Stimulated activated CD4-positive, alpha-beta T cell treated with anti-CD3 and anti-CD28 coated beads, Interleukin-15, amount 100 ng/mL, for 1 hour (primary cell): ENCODE measurements around the gene CYB5R4.
A peak's percentile ranks its signal among the peaks of the same experiment; 100 is the strongest.

Experiments used
- DNase-seq, 2 donors: peaks; one replicate each; pipeline ENCODE4 v3.0.0-alpha.2; 2020; ENCODE audit warnings: low read depth in 1 of 2, low spot score in 1 of 2

CYB5R4 gene

GRCh38 chr6:83859410-83860358 is at the start of gene CYB5R4:
Gene CYB5R4 (plus strand): TSS chr6:83859689. CDS start chr6:83859783, 94 bp downstream.
- DNase-seq = peak; percentile 84 to 86

GRCh38 chr6:83812595-83812994 is 46.9 kb upstream of the CYB5R4 start:
- DNase-seq = no peak

GRCh38 chr6:83815631-83816272 is 43.7 kb upstream of the CYB5R4 start:
- no peak for DNase-seq

- DNase-seq = no peak
Observed at GRCh38 chr6:83822629-83823169, 36.8 kb upstream of the CYB5R4 start.

GRCh38 chr6:83824388-83824801 is 35.1 kb upstream of the CYB5R4 start:
- DNase-seq = no peak

- DNase-seq = no peak
Observed at GRCh38 chr6:83824831-83825230, 34.7 kb upstream of the CYB5R4 start.

- DNase-seq = no peak
Observed at GRCh38 chr6:83827050-83827449, 32.4 kb upstream of the CYB5R4 start.

- no peak for DNase-seq
Observed at GRCh38 chr6:83838727-83839126, 20.8 kb upstream of the CYB5R4 start.

- DNase-seq = no peak
Observed at GRCh38 chr6:83844170-83844569, 15.3 kb upstream of the CYB5R4 start.

- DNase-seq = no peak
Observed at GRCh38 chr6:83846291-83846690, 13.2 kb upstream of the CYB5R4 start.

GRCh38 chr6:83847179-83847578 is 12.3 kb upstream of the CYB5R4 start:
- DNase-seq = no peak

GRCh38 chr6:83849127-83849526 is 10.4 kb upstream of the CYB5R4 start:
- DNase-seq = no peak

- DNase-seq = no peak
Observed at GRCh38 chr6:83849610-83850009, 9.9 kb upstream of the CYB5R4 start.

- DNase-seq = no peak
Observed at GRCh38 chr6:83852528-83853177, 6.8 kb upstream of the CYB5R4 start.

- DNase-seq = no peak
Observed at GRCh38 chr6:83853178-83854000, 6.1 kb upstream of the CYB5R4 start, which contains the start of gene RIPPLY2. Gene RIPPLY2 (plus strand): TSS chr6:83853360. CDS start chr6:83853417, 57 bp downstream.

- no peak for DNase-seq
Observed at GRCh38 chr6:83854001-83854501, 5.4 kb upstream of the CYB5R4 start.

GRCh38 chr6:83854766-83855165 is 4.7 kb upstream of the CYB5R4 start:
- no peak for DNase-seq

- DNase-seq = no peak
Observed at GRCh38 chr6:83860359-83860755, 868 bp downstream of the CYB5R4 start.

- no peak for DNase-seq
Observed at GRCh38 chr6:83860782-83861495, 1.4 kb downstream of the CYB5R4 start.
